Renal cortex interstitium (tissue), 15 donors: ENCODE data around the gene ACBD3. TPM values are rescaled to one million over a fixed set of nuclear protein-coding genes. Genes with fewer than 3 reads are reported as not detected.

ENCODE experiments used
- DNase-seq, 11 donors: peaks; one replicate each; pipeline ENCODE4 v3.0.0-alpha.2; 2013; ENCODE audit warnings: low read depth in 9 of 11, low spot score in 4 of 11; ENCODE audit errors: extremely low read depth in 1 of 11
- long read RNA-seq, 16 experiments: transcript quantifications; one replicate each; lab custom pipeline, GENCODE V29; 2026
- polyA plus RNA-seq, 3 donors: library from polyadenylated mRNA; unstranded; fragments of 120-200 nt; gene quantifications; one replicate each; pipeline ENCODE4 v1.2.1, GENCODE V29; 2013; ENCODE audit not compliant: insufficient read length in 3 of 3

Gene ACBD3
- polyA plus RNA-seq: 10 to 100 TPM; 52.2 to 64.7 (median 54.5) TPM
- long read RNA-seq, donor 1, partial matches to known transcripts: 14 of 16 reads
- long read RNA-seq, donor 1, other reads (novel, unspliced or antisense): 0 of 16 reads
- long read RNA-seq, donor 2, partial matches to known transcripts: 15 of 19 reads
- long read RNA-seq, donor 2, other reads (novel, unspliced or antisense): 0 of 19 reads
- long read RNA-seq, donor 3, transcript ACBD3-201 (8 exons, 3,573 nt): major isoform, 9 of 28 reads
- long read RNA-seq, donor 3, partial matches to known transcripts: 19 of 28 reads
- long read RNA-seq, donor 3, other reads (novel, unspliced or antisense): 0 of 28 reads
- long read RNA-seq, donor 4, transcript ACBD3-201 (8 exons, 3,573 nt): major isoform, 9 of 32 reads
- long read RNA-seq, donor 4, partial matches to known transcripts: 23 of 32 reads
- long read RNA-seq, donor 4, other reads (novel, unspliced or antisense): 0 of 32 reads
- long read RNA-seq, donor 5: 0 reads
- long read RNA-seq, donor 6, partial matches to known transcripts: 59 of 61 reads
- long read RNA-seq, donor 6, other reads (novel, unspliced or antisense): 0 of 61 reads
- long read RNA-seq, donor 7, partial matches to known transcripts: 16 of 20 reads
- long read RNA-seq, donor 7, other reads (novel, unspliced or antisense): 0 of 20 reads
- long read RNA-seq, donor 8, partial matches to known transcripts: 31 of 33 reads
- long read RNA-seq, donor 8, other reads (novel, unspliced or antisense): 0 of 33 reads
- long read RNA-seq, donor 9, transcript ACBD3-201 (8 exons, 3,573 nt): major isoform, 7 of 16 reads
- long read RNA-seq, donor 9, partial matches to known transcripts: 9 of 16 reads
- long read RNA-seq, donor 9, other reads (novel, unspliced or antisense): 0 of 16 reads
- long read RNA-seq, donor 10, partial matches to known transcripts: 7 of 11 reads
- long read RNA-seq, donor 10, other reads (novel, unspliced or antisense): 0 of 11 reads
- long read RNA-seq, donor 11, transcript ACBD3-201 (8 exons, 3,573 nt): major isoform, 5 of 5 reads
- long read RNA-seq, donor 11, partial matches to known transcripts: 0 of 5 reads
- long read RNA-seq, donor 11, other reads (novel, unspliced or antisense): 0 of 5 reads
- long read RNA-seq, donor 12, partial matches to known transcripts: 6 of 7 reads
- long read RNA-seq, donor 12, other reads (novel, unspliced or antisense): 0 of 7 reads
- long read RNA-seq, donor 13, transcript ACBD3-201 (8 exons, 3,573 nt): major isoform, 8 of 49 reads
- long read RNA-seq, donor 13, partial matches to known transcripts: 41 of 49 reads
- long read RNA-seq, donor 13, other reads (novel, unspliced or antisense): 0 of 49 reads
- long read RNA-seq, donor 14, transcript ACBD3-201 (8 exons, 3,573 nt): major isoform, 6 of 6 reads
- long read RNA-seq, donor 14, partial matches to known transcripts: 0 of 6 reads
- long read RNA-seq, donor 14, other reads (novel, unspliced or antisense): 0 of 6 reads
- long read RNA-seq, donor 15, transcript ACBD3-201 (8 exons, 3,573 nt): major isoform, 5 of 12 reads
- long read RNA-seq, donor 15, partial matches to known transcripts: 7 of 12 reads
- long read RNA-seq, donor 15, other reads (novel, unspliced or antisense): 0 of 12 reads
- long read RNA-seq, donor 16, transcript ACBD3-201 (8 exons, 3,573 nt): major isoform, 19 of 54 reads
- long read RNA-seq, donor 16, partial matches to known transcripts: 35 of 54 reads
- long read RNA-seq, donor 16, other reads (novel, unspliced or antisense): 0 of 54 reads

DNA sequence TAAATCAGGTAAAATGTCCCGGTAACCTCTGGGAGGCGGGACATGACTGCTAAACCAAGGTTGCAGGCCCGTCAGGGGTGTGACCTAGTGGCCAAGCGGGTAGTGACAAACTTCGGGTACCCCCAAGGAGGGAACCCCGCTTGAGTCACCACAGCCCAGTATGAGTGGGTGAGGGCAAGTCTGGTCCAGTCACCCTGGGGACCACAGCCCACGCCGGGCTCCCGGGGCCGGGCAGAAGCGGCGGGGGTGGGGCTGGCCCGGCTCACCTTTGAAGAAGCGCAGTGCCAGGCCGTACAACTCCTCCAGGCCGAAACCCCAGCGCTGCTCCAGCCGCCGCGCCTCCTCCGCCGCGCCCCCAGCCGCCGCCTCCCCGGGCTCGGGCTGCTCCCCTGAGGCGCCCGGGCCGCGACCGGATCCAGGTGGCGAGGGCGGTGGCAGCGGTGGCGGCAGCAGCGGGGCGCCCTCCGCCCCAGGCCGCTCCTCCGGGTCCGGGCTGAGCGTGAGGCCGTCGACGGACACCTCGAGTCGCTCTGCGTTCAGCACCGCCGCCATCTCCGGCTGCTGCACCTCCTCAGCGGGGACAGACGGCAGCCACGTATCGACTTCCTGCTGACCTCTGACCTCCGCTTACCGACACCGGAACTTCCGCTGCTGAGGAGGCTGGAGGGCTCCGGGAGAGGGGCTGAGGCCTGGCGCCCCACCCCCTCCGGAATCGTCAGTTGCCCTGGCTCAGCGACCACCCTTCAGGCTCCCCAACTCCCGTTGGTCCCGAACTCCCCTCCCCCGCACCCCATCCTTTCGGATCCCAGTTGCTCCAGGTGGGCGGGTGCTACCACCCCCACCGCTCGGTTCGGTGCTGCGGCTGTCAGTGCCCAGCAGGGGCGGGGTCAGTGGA lies at the start of gene ACBD3:
Gene ACBD3 (minus strand): TSS at position 618 of the 895 bp plus-strand sequence. CDS start 66 bp downstream, at position 552.
- peak; percentile 78 to 93 (median 89) for DNase-seq

DNA sequence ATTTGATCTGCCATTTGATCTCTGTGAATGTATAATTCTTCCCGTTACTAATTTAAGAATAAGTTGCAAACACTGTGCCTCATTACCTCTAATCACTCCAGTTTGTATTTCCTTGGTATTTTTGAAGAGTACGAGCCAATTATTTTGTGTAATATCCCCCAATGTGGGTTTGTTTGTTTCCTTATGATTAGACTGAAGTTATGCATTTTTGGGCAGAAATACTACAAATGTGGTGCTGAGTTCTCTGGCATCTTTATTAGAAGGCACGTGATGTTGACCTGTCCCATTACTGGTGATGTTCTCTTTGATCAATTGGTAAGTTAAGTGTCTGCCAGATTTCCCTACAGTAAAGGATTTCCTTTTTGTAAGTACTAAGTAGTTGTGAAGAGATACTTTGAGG lies 47.3 kb upstream of the ACBD3 start:
- no peak for DNase-seq

GRCh38 chr1:226233293-226233692 lies 46.8 kb upstream of the ACBD3 start:
- no peak for DNase-seq

DNA sequence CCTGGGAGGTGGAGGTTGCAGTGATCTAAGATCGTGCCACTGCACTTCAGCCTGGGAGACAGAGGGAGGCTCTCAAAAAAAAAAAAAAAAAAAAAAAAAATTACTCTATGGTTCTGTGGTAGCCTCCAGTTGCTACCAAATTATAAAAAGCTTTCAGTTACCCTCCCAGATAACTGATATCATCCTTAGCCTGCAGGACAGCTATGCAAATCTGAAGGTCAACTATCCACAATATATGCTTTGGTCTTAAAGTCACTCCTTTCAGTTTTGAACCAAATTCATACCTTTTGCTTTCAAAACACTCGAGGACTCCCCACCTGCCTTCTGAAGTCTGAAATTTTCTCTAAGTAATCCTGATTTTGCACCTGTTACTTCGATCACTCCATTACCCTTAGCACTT lies 40.1 kb upstream of the ACBD3 start:
- DNase-seq: no peak

DNA sequence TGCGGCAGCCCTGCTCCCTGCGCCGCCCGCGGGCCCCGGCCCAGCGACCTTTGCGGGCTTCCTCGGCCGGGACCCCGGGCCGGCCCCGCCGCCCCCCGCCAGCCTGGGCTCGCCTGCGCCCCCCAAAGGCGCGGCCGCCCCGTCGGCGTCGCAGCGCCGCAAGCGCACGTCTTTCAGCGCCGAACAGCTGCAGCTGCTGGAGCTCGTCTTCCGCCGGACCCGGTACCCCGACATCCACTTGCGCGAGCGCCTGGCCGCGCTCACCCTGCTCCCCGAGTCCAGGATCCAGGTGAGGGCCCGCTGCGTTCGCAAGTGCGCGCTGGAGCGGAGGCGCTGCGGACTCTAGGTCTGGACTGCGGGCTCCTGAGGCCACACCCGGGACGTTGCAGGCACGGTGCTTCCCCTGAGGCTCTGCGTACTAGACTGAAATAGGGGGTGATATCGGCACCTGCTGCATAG lies 37.3 kb upstream of the ACBD3 start:
- peak in 4 of 11 donors; percentile 7 to 21 (median 15) for DNase-seq

GRCh38 chr1:226223157-226223785 lies 36.7 kb upstream of the ACBD3 start, which contains the start of gene MIXL1:
TSS of gene MIXL1 (plus strand) at chr1:226223664. CDS start at chr1:226223682, 18 bp downstream.
- peak in 1 of 11 donors; percentile 4 for DNase-seq

DNA sequence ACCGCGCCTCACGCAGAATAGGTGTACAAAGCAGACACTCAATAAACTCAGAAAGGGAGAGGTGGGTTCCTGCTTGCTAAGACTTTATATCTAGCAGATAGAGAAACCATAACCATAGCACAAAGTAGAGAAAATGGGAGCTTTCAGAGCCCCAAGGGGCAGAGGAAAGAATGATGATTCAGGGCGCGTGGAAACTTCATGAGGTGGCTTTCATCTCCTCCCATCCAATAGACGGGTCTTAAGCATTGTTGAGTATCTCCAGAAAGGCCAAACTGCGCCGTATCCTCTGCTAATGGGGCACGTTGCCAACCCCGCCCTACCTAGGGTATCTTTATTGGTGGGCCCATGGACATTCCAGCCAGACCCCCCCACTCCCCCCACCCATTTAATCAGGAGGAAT lies 36.1 kb upstream of the ACBD3 start:
- DNase-seq: no peak

- no peak for DNase-seq
These were observed 34.1 kb upstream of the ACBD3 start for GRCh38 chr1:226220473-226221189.

DNA sequence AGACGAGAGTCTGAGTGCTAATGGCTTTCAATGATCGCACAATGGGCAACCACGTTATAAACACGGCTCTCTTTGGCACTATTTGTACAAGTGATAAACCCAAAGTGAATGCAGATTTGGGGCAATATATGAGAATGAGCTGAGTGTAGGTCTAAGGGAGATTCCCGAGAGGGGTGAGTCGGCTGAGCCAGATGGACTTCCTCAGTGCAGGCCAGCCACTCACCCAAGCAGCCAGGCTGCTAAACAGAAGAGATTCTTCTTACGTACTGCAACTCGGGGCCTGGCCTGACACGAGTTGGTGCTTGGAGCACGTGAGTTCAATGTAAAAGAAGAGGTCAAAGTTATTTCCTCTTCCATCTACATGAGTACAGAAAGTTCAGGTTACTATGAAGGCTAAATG lies 30.7 kb upstream of the ACBD3 start:
- DNase-seq: no peak

DNA sequence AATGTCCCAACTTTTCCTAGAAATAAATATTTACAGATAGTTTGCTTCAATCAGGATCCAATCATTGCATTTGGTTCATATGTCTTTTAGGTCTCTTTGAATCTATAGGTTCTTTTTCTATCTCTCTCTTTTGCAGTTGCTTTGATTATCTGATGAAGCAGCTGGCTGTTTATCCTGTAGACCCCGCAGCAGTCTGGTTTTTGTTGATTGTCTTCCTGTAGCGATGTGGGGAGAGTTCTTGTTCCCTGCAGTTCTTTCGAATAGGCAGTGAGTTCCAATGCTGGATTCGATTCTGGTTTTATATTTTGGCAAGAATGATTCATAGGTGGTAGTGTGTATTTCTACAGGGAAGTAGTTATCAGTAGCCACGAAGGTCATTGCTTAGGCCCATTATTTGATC lies 29.5 kb upstream of the ACBD3 start:
- no peak for DNase-seq

GRCh38 chr1:226215239-226215638 lies 28.7 kb upstream of the ACBD3 start:
- no peak for DNase-seq

DNA sequence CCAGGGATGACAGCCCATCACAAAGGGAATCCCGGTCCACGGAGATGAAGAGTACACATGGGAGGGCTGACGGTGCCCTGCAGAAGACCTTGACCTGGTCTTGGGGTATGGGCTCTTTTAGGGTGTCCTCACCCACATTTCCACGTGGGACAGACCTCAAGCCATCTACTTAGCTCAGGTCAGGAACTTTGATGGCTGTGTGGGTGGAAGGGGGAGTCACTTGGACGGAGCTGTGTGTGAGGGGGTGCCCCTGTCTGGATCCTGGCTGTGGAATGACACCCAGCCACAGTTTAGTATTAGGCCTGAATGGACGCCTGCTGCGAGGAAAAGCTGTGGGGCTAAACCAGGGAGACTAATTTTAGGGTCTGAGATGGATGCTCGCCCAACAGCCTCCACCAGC lies 26.0 kb upstream of the ACBD3 start:
- DNase-seq: no peak

DNA sequence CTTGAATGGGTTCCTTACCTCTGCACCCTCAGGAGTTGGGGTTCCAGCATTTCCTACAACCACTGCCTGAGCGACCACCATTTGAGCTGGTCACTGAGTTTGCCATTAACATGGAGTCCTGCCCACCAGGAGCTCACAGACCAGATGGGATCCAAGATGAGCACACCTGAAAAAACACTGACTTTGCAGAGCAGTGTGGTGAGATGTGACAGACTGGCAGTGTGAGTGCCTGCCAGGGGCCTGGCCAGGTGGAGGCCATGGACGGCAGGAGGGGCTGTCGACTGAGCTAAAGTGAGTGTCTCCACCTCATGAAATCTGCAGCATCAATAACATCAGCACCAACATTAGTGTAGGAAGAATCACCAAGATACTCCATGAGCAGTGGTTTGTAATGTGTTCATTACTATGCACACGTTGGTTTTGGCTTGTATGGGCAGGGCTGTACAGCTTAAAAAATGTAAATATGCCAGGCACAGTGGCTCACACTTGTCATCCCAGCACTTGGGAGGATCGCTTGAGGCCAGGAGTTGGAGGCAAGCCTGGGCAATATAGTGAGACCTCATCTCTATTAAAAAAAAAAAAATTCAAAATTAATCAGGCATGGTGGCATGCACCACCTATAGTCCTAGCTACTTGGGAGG lies 24.8 kb upstream of the ACBD3 start:
- DNase-seq: no peak

DNA sequence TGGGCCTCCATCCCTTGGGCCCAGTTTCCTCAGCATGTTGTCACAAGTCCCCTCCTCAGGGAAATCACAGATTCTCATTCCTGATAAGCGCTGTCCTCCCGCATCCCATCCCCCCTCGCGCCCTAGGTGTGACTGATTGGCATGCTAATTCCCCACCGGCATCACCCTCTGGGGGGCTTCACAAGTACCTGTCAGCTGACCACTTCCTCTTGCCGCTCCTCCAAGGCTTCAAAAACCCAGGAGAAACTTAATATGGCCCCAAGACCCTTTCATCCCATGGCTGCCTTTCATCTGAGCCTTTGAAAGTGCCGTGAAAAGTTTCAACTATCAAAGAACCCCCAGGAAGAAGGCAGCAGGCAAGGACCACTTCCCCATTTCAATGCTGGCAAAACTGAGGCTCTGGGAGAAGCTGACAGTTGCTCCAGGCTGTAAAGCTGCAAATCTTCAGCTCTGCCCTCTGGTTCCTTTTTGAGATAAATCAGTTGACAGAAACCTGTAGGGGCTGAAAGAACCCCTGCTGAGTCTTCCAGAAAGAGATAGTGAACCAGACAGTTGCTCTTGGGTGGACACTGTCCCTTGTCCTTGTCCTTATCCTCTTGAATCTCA lies 24.1 kb upstream of the ACBD3 start:
- DNase-seq: no peak
